Fibroblast of gingiva (primary cell): ENCODE measurements around the gene ANKRD42.

Source experiments
- DNase-seq: peaks from one replicate; pipeline ENCODE4 v3.0.0-alpha.2; 2011; ENCODE audit warnings: low read depth

ANKRD42 gene

GRCh38 chr11:83287631-83288030 is 94.1 kb downstream of the ANKRD42 start:
- no peak for DNase-seq

GRCh38 chr11:83292709-83293456 is 99.4 kb downstream of the ANKRD42 start:
- peak; percentile 61 for DNase-seq

GRCh38 chr11:83293457-83293774 is 99.9 kb downstream of the ANKRD42 start:
- DNase-seq, result no peak

- no peak for DNase-seq
These were observed 100.7 kb downstream of the ANKRD42 start for GRCh38 chr11:83294208-83294607.
